GM23338 (cell line): ENCODE data around the gene ABAT. TPM values are rescaled to one million over a fixed set of nuclear protein-coding genes. Genes with fewer than 3 reads are reported as not detected.

Source experiments
- EZH2 ChIP-seq: fragments of 200-600 bp; sonication (generic); IDR thresholded peaks from one replicate; pipeline ENCODE4 v1.8.0; 2017; ENCODE audit warnings: antibody characterized with exemption, mild to moderate bottlenecking, low read depth; ENCODE audit not compliant: unreplicated experiment
- JUNB ChIP-seq: IDR thresholded peaks from one replicate; pipeline ENCODE4 v1.6.1; 2016; ENCODE audit warnings: antibody characterized with exemption; ENCODE audit not compliant: unreplicated experiment
- POLR2AphosphoS5 ChIP-seq: IDR thresholded peaks from 2 replicates; pipeline ENCODE4 v1.6.1; 2016; ENCODE audit warnings: antibody characterized with exemption, low read depth
- ZNF114 ChIP-seq: fragments of 250-450 bp; sonication (Bioruptor Pico); IDR thresholded peaks from 2 replicates; pipeline ENCODE4 v1.5.0; 2020; ENCODE audit warnings: mild to moderate bottlenecking, moderate library complexity
- ZNF331 ChIP-seq: fragments of 250-450 bp; sonication (Bioruptor Pico); IDR thresholded peaks from 2 replicates; pipeline ENCODE4 v1.5.0; 2020; ENCODE audit warnings: low read depth, mild to moderate bottlenecking, moderate library complexity
- ZNF462 ChIP-seq: fragments of 250-450 bp; sonication (Bioruptor Pico); IDR thresholded peaks from 2 replicates; pipeline ENCODE4 v1.5.0; 2020; ENCODE audit warnings: mild to moderate bottlenecking, moderate library complexity
- polyA plus RNA-seq: library from polyadenylated mRNA; unstranded; fragments of >200 nt; fragmentation: Nextera tagmentation; extraction: Ambion mirVana; gene quantifications from 2 replicates; pipeline ENCODE4 v1.2.1, GENCODE V29; 2016
- total RNA-seq: library from RNA; depleted of rRNA; stranded (reverse); fragments of >200 nt; shearing (Covaris generic); gene quantifications from 2 replicates; pipeline ENCODE4 v1.2.3, GENCODE V29; 2014
- TF ChIP-seq, protein P1 (sequence below): IDR thresholded peaks from one replicate; pipeline ENCODE4 v1.6.1; 2018; ENCODE audit warnings: antibody characterized with exemption; ENCODE audit not compliant: unreplicated experiment
- TF ChIP-seq, protein P2 (sequence below), 2 experiments: fragments of 200-600 bp in 1 of 2; sonication (generic) in 1 of 2; conservative IDR thresholded peaks; 2 replicates each; pipeline versions ENCODE4 v1.5.1 to v1.6.1; 2016 to 2017; ENCODE audit warnings: antibody characterized with exemption in 2 of 2, low read depth in 2 of 2, mild to moderate bottlenecking in 2 of 2, moderate library complexity in 1 of 2

ABAT gene
- total and polyA plus RNA-seq, 2 experiments from 2014 or later: 4.4 to 8.8 TPM

- TF ChIP-seq ZNF462 (CRISPR knock-in tag) (no peak), ZNF331 (CRISPR knock-in tag) (no peak), EZH2 (no peak), ZNF114 (CRISPR knock-in tag) (no peak), JUNB (no peak), POLR2AphosphoS5 (no peak)
- TF ChIP-seq, protein P1, sequence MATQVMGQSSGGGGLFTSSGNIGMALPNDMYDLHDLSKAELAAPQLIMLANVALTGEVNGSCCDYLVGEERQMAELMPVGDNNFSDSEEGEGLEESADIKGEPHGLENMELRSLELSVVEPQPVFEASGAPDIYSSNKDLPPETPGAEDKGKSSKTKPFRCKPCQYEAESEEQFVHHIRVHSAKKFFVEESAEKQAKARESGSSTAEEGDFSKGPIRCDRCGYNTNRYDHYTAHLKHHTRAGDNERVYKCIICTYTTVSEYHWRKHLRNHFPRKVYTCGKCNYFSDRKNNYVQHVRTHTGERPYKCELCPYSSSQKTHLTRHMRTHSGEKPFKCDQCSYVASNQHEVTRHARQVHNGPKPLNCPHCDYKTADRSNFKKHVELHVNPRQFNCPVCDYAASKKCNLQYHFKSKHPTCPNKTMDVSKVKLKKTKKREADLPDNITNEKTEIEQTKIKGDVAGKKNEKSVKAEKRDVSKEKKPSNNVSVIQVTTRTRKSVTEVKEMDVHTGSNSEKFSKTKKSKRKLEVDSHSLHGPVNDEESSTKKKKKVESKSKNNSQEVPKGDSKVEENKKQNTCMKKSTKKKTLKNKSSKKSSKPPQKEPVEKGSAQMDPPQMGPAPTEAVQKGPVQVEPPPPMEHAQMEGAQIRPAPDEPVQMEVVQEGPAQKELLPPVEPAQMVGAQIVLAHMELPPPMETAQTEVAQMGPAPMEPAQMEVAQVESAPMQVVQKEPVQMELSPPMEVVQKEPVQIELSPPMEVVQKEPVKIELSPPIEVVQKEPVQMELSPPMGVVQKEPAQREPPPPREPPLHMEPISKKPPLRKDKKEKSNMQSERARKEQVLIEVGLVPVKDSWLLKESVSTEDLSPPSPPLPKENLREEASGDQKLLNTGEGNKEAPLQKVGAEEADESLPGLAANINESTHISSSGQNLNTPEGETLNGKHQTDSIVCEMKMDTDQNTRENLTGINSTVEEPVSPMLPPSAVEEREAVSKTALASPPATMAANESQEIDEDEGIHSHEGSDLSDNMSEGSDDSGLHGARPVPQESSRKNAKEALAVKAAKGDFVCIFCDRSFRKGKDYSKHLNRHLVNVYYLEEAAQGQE: no peak
- TF ChIP-seq, protein P2, sequence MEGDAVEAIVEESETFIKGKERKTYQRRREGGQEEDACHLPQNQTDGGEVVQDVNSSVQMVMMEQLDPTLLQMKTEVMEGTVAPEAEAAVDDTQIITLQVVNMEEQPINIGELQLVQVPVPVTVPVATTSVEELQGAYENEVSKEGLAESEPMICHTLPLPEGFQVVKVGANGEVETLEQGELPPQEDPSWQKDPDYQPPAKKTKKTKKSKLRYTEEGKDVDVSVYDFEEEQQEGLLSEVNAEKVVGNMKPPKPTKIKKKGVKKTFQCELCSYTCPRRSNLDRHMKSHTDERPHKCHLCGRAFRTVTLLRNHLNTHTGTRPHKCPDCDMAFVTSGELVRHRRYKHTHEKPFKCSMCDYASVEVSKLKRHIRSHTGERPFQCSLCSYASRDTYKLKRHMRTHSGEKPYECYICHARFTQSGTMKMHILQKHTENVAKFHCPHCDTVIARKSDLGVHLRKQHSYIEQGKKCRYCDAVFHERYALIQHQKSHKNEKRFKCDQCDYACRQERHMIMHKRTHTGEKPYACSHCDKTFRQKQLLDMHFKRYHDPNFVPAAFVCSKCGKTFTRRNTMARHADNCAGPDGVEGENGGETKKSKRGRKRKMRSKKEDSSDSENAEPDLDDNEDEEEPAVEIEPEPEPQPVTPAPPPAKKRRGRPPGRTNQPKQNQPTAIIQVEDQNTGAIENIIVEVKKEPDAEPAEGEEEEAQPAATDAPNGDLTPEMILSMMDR (conservative IDR thresholded peaks at IDR 0.05; ENCODE audit: low read depth in 2 of 2): no peak
These were observed 4.3 kb upstream of the ABAT start (continued) for GRCh38 chr16:8670014-8670560.
